ENCODE measurements around the gene TSPAN31.

TSPAN31 gene

GRCh38 chr12:57736741-57737466 lies 7.9 kb upstream of the TSPAN31 start:
- DNase-seq, result no peak

- DNase-seq, result no peak
These were observed 7.1 kb upstream of the TSPAN31 start for GRCh38 chr12:57737467-57738460.

GRCh38 chr12:57738661-57739237 lies 6.1 kb upstream of the TSPAN31 start, which contains the start of gene AGAP2:
TSS of gene AGAP2 (minus strand) at chr12:57738742. CDS start at chr12:57738246, 496 bp downstream.
- DNase-seq, result peak; percentile 35

- no peak for DNase-seq
These were observed 5.5 kb upstream of the TSPAN31 start for GRCh38 chr12:57739387-57739786.

- no peak for DNase-seq
These were observed 4.8 kb upstream of the TSPAN31 start for GRCh38 chr12:57739914-57740538.

GRCh38 chr12:57740656-57741412 lies 4.0 kb upstream of the TSPAN31 start:
- DNase-seq, result no peak

- no peak for DNase-seq
These were observed 3.4 kb upstream of the TSPAN31 start for GRCh38 chr12:57741413-57741789.

GRCh38 chr12:57741844-57742738 lies 2.7 kb upstream of the TSPAN31 start:
- no peak for DNase-seq

- no peak for DNase-seq
These were observed 1.1 kb upstream of the TSPAN31 start for GRCh38 chr12:57743769-57744168.

GRCh38 chr12:57744194-57744776 lies 554 bp upstream of the TSPAN31 start:
- no peak for DNase-seq

GRCh38 chr12:57745485-57745881 lies 644 bp downstream of the TSPAN31 start:
- DNase-seq, result no peak

- no peak for DNase-seq
These were observed 1.2 kb downstream of the TSPAN31 start for GRCh38 chr12:57746025-57746424.

- DNase-seq, result no peak
These were observed 4.2 kb downstream of the TSPAN31 start for GRCh38 chr12:57749061-57749460.

- no peak for DNase-seq
These were observed 6.0 kb downstream of the TSPAN31 start for GRCh38 chr12:57750561-57751431.

- no peak for DNase-seq
These were observed 6.6 kb downstream of the TSPAN31 start for GRCh38 chr12:57751432-57751787.

GRCh38 chr12:57751788-57752667 lies 7.2 kb downstream of the TSPAN31 start, which contains the start of gene CDK4:
TSS of gene CDK4 (minus strand) at chr12:57752310. CDS start at chr12:57751717, 593 bp downstream.
- DNase-seq, result peak; percentile 98

GRCh38 chr12:57752668-57753000 lies 7.8 kb downstream of the TSPAN31 start:
- no peak for DNase-seq

- no peak for DNase-seq
These were observed 9.0 kb downstream of the TSPAN31 start for GRCh38 chr12:57753756-57754337.

Measured in NCI-H1105 (cell line).